ENCODE data around the gene RFNG.

Gene RFNG

DNA sequence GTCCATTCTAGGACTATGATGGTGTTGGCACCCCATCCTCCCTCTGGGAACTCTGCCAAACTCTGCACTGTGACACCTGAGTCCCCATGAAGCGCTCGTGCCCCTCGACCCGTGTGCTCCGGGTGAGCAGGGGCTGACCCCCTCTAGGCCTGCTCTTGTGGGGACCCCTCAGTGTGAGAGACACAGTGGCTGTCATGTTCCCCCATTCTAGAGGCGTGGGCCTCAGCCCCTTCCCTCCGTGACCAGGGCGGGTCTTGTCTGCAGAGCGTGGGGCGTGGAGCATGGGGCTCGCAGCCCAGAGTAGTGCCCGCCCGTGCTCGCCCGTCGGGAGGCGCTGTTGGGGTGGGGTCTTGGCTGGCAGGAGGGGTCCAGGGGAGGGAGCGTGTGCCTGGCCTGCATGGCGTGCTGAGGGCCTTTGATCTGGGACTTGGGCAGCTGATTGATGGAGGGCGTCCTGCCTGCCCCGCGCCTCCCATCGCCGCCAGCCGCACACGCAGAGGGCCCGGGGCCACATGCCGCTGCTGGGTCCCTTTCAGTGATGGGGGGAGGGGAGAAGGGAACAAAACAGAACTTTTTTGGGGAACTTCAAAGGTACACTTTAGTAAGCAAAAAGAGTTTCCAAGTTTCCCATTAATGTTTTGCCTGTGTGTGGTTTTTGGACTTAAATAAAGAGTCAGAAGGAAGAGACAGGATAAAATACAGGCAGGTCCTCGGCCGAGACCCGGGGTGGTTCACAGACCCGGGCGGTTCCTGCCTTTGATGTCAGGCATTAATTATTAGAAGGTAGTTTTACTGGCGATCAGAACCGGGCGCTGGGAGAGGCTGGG, 51.4 kb downstream of the RFNG start:
- DNase-seq (ENCODE audit: low read depth) = no peak

DNA sequence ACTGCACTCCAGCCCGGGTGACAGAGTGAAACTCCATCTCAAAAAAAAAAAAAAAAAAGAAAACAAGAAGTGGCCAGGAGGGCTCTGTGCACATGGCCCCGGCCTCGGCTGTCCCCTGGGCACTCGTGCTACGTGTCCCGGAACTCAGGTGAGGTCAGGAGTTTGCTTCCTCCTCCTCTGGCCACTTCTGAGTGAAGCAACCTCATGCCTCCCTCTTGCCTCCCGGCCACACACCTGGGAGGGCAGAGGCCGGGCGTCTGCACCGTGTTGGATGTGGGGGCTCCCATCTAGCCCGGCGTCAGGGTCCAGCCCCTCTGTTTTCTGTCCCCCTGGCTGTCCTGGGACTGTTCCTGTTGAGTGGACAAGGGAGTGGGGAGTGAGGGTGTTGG, 52.0 kb downstream of the RFNG start:
- DNase-seq (ENCODE audit: low read depth) = no peak

DNA sequence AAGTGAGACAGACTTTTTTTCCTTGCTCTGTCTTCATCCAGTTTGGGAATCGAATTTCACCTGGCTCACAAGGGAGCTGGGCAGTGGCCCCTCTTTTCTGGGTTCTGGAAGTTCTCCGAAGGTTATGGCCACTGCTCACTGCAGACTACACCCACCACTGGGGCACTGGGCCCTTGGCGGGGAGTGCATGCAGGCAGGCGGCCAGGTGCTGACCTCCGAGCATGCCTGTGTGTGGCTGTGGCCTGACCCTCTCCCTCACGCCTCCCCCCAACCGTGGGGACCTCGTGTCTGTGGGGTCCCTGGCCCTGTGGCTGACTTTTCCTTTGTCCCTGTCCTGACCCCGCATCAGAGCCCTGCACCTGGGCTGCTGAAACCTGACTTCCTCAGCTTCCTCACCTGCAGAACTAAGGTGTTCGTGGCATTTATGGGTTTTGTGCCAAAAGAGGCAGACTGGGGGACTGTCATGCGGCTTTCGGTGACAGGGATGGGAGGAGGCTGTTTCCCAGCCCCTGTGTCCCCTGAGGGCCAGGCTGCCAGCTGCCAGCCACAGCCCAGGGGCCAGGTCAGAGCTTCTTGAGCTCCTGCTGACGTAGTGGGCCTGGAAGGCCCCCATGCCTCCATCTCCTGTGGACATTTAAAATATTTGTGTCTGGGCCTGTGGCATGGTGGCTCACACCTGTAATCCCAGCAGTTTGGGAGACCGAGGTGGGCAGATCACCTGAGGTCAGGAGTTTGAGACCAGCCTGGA, 52.7 kb downstream of the RFNG start:
- no peak for DNase-seq (ENCODE audit: low read depth)

DNA sequence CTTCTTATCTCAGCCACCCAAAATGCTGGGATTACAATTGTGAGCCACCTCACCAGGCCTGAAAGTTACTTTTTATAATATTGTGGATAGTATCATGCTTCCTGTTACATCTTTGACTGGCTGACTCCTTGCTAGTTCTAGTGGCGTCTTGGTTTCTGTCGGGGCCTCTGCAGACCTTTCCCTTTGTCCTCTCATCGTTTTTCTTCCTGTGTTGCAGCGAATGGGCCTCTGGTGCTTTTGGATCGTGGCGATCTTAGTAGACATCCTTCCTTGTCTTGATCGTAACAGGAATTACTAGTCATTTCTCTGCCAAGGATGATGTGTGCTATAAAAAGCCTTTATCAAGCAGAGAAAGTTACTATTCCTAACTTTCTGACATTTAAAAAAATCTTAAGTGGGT, 53.4 kb downstream of the RFNG start:
- DNase-seq (ENCODE audit: low read depth) = no peak

All from stimulated activated CD8-positive, alpha-beta memory T cell treated with anti-CD3 and anti-CD28 coated beads, Interleukin-4, amount 100 ng/mL, for 24 hours (primary cell).